GM12873 (cell line): ENCODE measurements around the gene SKAP1.

Experiments used
- CTCF ChIP-seq: IDR thresholded peaks from 2 replicates; pipeline ENCODE4 v1.5.1; 2012; ENCODE audit warnings: low read depth, mild to moderate bottlenecking, moderate library complexity, low read length, control low read depth; ENCODE audit not compliant: insufficient read depth; ENCODE audit errors: missing control alignments

Gene SKAP1

GRCh38 chr17:48263731-48264035 lies 166.3 kb downstream of the SKAP1 start:
- no peak for TF ChIP-seq CTCF

- peak; percentile 45 for TF ChIP-seq CTCF
These were observed 166.9 kb downstream of the SKAP1 start for GRCh38 chr17:48262982-48263730.

GRCh38 chr17:48261297-48261880 lies 168.6 kb downstream of the SKAP1 start:
- TF ChIP-seq CTCF = peak; percentile 71

GRCh38 chr17:48259694-48260291 lies 170.2 kb downstream of the SKAP1 start:
- peak; percentile 59 for TF ChIP-seq CTCF

- TF ChIP-seq CTCF = no peak
These were observed 171.7 kb downstream of the SKAP1 start for GRCh38 chr17:48258331-48258730.

GRCh38 chr17:48255759-48256158 lies 174.3 kb downstream of the SKAP1 start:
- TF ChIP-seq CTCF = no peak

- TF ChIP-seq CTCF = no peak
These were observed 175.1 kb downstream of the SKAP1 start for GRCh38 chr17:48254896-48255295.
